GM18508 (cell line): Measurements from ENCODE around the gene ADAMTS19.
"Not testable (repeated sequence)": the region's sequence is repeated elsewhere in the genome, so short reads cannot be mapped to it uniquely, and the experiment has no call there.

Experiments used
- ATAC-seq: cut with Tn5 transposase; IDR thresholded peaks from one replicate; pipeline ENCODE4 v1.9.1; 2021; ENCODE audit warnings: moderate number of reproducible peaks; ENCODE audit not compliant: insufficient read depth, unreplicated experiment

ADAMTS19 gene

GRCh38 chr5:129459777-129460671 lies at the start of gene ADAMTS19:
TSS of gene ADAMTS19 (plus strand) at chr5:129460298. CDS start at chr5:129460392, 94 bp downstream.
- no peak for ATAC-seq

- no peak for ATAC-seq
These were observed 49.6 kb upstream of the ADAMTS19 start for GRCh38 chr5:129410488-129410887.

GRCh38 chr5:129412721-129413120 lies 47.4 kb upstream of the ADAMTS19 start:
- no peak for ATAC-seq

GRCh38 chr5:129413570-129413969 lies 46.5 kb upstream of the ADAMTS19 start:
- no peak for ATAC-seq

- no peak for ATAC-seq
These were observed 40.8 kb upstream of the ADAMTS19 start for GRCh38 chr5:129419292-129419691.

- no peak for ATAC-seq
These were observed 35.1 kb upstream of the ADAMTS19 start for GRCh38 chr5:129425031-129425430.

GRCh38 chr5:129426071-129426470 lies 34.0 kb upstream of the ADAMTS19 start:
- no peak for ATAC-seq

- ATAC-seq = not testable (repeated sequence)
These were observed 31.5 kb upstream of the ADAMTS19 start for GRCh38 chr5:129428636-129429035.

- ATAC-seq = no peak
These were observed 28.7 kb upstream of the ADAMTS19 start for GRCh38 chr5:129431406-129431805.

- ATAC-seq = no peak
These were observed 21.8 kb upstream of the ADAMTS19 start for GRCh38 chr5:129438322-129438721.

GRCh38 chr5:129440424-129440823 lies 19.7 kb upstream of the ADAMTS19 start:
- ATAC-seq = no peak

GRCh38 chr5:129441096-129441495 lies 19.0 kb upstream of the ADAMTS19 start:
- ATAC-seq = no peak

- no peak for ATAC-seq
These were observed 14.7 kb upstream of the ADAMTS19 start for GRCh38 chr5:129445379-129445778.

- no peak for ATAC-seq
These were observed 12.1 kb upstream of the ADAMTS19 start for GRCh38 chr5:129447968-129448367.

- no peak for ATAC-seq
These were observed 11.4 kb upstream of the ADAMTS19 start for GRCh38 chr5:129448654-129449053.

GRCh38 chr5:129454461-129454860 lies 5.6 kb upstream of the ADAMTS19 start:
- no peak for ATAC-seq

- no peak for ATAC-seq
These were observed 685 bp upstream of the ADAMTS19 start for GRCh38 chr5:129459450-129459776.

- no peak for ATAC-seq
These were observed 506 bp downstream of the ADAMTS19 start for GRCh38 chr5:129460672-129460935.

GRCh38 chr5:129460936-129461710 lies 1.0 kb downstream of the ADAMTS19 start:
- ATAC-seq = no peak

- ATAC-seq = no peak
These were observed 1.7 kb downstream of the ADAMTS19 start for GRCh38 chr5:129461711-129462332.

- ATAC-seq = no peak
These were observed 5.8 kb downstream of the ADAMTS19 start for GRCh38 chr5:129465776-129466344.
